HCT116 (cell line): Measurements from ENCODE around the gene HPS3. TPM values are rescaled to one million over a fixed set of nuclear protein-coding genes. Genes with fewer than 3 reads are reported as not detected.
A peak's percentile ranks its signal among the peaks of the same experiment; 100 is the strongest.

Experiments
- ATAC-seq: fragments of 200-7000 bp; cut with Tn5 transposase; 2 replicates; pipeline ENCODE4 v1.9.1; 2020; ENCODE audit warnings: mild to moderate bottlenecking, moderate library complexity
- BruUV-seq: library from RNA; stranded (reverse); fragments of 400-500 nt; replicated peaks from 2 replicates; lab custom pipeline; 2021; lab: Mats Ljungman, UMichigan
- CTCF ChIA-PET: fragments of 300-600 bp; sonication (Branson Sonifier 250); formaldehyde crosslinking; loops from one replicate; lab custom pipeline; 2021; ENCODE audit warnings: antibody characterized with exemption; lab: Charles Lee
- POLR2A ChIA-PET: fragments of 300-600, 350-600 bp; sonication (Branson Sonifier 250); formaldehyde crosslinking; loops from one replicate; lab custom pipeline; 2021; ENCODE audit warnings: antibody characterized with exemption; lab: Charles Lee
- RAD21 ChIA-PET, 2 experiments: fragments of 300-600 bp; sonication (Branson Sonifier 250); formaldehyde crosslinking; loops; one replicate each; lab custom pipeline; 2023; ENCODE audit warnings: low total read pairs in 2 of 2; ENCODE audit not compliant: uncharacterized antibody in 2 of 2, unreplicated experiment in 2 of 2, low non-redundant PET in 1 of 2; lab: Charles Lee
- DNase-seq: peaks from one replicate; pipeline ENCODE4 v3.0.0-alpha.2; 2010; ENCODE audit warnings: low read depth, low spot score
- H2AFZ ChIP-seq: fragments of 200-600 bp; shearing (Covaris generic), sonication (generic); 2 replicates; pipeline ENCODE4 v1.6.1; 2017; ENCODE audit warnings: low read depth, mixed run types, mixed read lengths, antibody characterized with exemption, low read length; ENCODE audit not compliant: poor library complexity, severe bottlenecking
- H3K27ac ChIP-seq: 2 replicates; pipeline ENCODE4 v1.5.1; 2012; ENCODE audit warnings: low read depth, low read length
- H3K27me3 ChIP-seq: fragments of 200-600 bp; sonication (generic); 2 replicates; pipeline ENCODE4 v1.6.1; 2016; ENCODE audit warnings: mixed run types, low read length, mixed read lengths; ENCODE audit not compliant: insufficient read depth
- H3K36me3 ChIP-seq, 2 experiments: fragments of 200-500 bp in 1 of 2; fragments of 200-600 bp in 1 of 2; sonication (Bioruptor generic) in 1 of 2; sonication (generic) in 1 of 2; 2 replicates each; pipeline versions ENCODE4 v1.5.1 to v1.6.1; 2014 to 2016; ENCODE audit warnings: low read length in 2 of 2, inconsistent platforms in 1 of 2, mixed read lengths in 1 of 2, mixed run types in 1 of 2; ENCODE audit not compliant: insufficient read depth in 2 of 2, control insufficient read depth in 1 of 2
- H3K4me1 ChIP-seq, 2 experiments: fragments of 200-600 bp in 1 of 2; sonication (generic) in 1 of 2; 2 replicates each; pipeline versions ENCODE4 v1.5.1 to v1.6.1; 2012 to 2017; ENCODE audit warnings: low read length in 2 of 2, inconsistent platforms in 1 of 2, mild to moderate bottlenecking in 1 of 2, mixed read lengths in 1 of 2, mixed run types in 1 of 2, moderate library complexity in 1 of 2; ENCODE audit not compliant: insufficient read depth in 2 of 2, control insufficient read depth in 1 of 2
- H3K4me2 ChIP-seq: fragments of 200-600 bp; sonication (generic); 2 replicates; pipeline ENCODE4 v1.6.1; 2017; ENCODE audit warnings: mixed run types, low read length, mixed read lengths
- H3K4me3 ChIP-seq, 2 experiments: fragments of 200-600 bp in 1 of 2; sonication (generic) in 1 of 2; replicated peaks in 1 of 2; 2 replicates each; pipeline ENCODE4 v1.5.1; 2011 to 2016; ENCODE audit warnings: low read length in 2 of 2, control low read depth in 1 of 2, low read depth in 1 of 2, mild to moderate bottlenecking in 1 of 2, mixed read lengths in 1 of 2, mixed run types in 1 of 2
- H3K79me2 ChIP-seq: fragments of 200-600 bp; sonication (generic); 2 replicates; pipeline ENCODE4 v1.6.1; 2017; ENCODE audit warnings: mild to moderate bottlenecking, mixed run types, low read length, moderate library complexity, mixed read lengths; ENCODE audit not compliant: insufficient read depth
- H3K9ac ChIP-seq: fragments of 200-600 bp; sonication (generic); 2 replicates; pipeline ENCODE4 v1.6.1; 2016; ENCODE audit warnings: low read length, mixed read lengths
- H3K9me2 ChIP-seq: fragments of 200-600 bp; sonication (generic), shearing (Covaris generic); 2 replicates; pipeline ENCODE4 v1.6.1; 2017; ENCODE audit warnings: mixed run types, mild to moderate bottlenecking, moderate library complexity; ENCODE audit not compliant: insufficient read depth
- H3K9me3 ChIP-seq, 2 experiments: fragments of 200-500 bp in 1 of 2; fragments of 200-600 bp in 1 of 2; sonication (Bioruptor generic) in 1 of 2; sonication (generic) in 1 of 2; 2 replicates each; pipeline ENCODE4 v1.6.1; 2014 to 2017; ENCODE audit warnings: low read length in 2 of 2, mixed read lengths in 2 of 2, inconsistent platforms in 1 of 2, low read depth in 1 of 2, mild to moderate bottlenecking in 1 of 2, mixed run types in 1 of 2, moderate library complexity in 1 of 2; ENCODE audit not compliant: control insufficient read depth in 1 of 2, insufficient read depth in 1 of 2
- H4K20me1 ChIP-seq: fragments of 200-600 bp; sonication (generic), shearing (Covaris generic); 2 replicates; pipeline ENCODE4 v1.6.1; 2017; ENCODE audit warnings: mixed run types, mild to moderate bottlenecking, moderate library complexity; ENCODE audit not compliant: insufficient read depth
- CBX3 ChIP-seq: IDR thresholded peaks from 2 replicates; pipeline ENCODE4 v1.6.1; 2012; ENCODE audit warnings: low read depth
- CTCF ChIP-seq, 3 experiments: fragments of 200-600 bp in 1 of 3; sonication (generic) in 1 of 3; IDR thresholded peaks in 2 of 3; conservative IDR thresholded peaks in 1 of 3; 2 replicates each; pipeline ENCODE4 v1.5.1; 2012 to 2017; ENCODE audit warnings: low read depth in 2 of 3, low read length in 2 of 3, antibody characterized with exemption in 1 of 3, borderline replicate concordance in 1 of 3, control low read depth in 1 of 3, mild to moderate bottlenecking in 1 of 3, mixed read lengths in 1 of 3, mixed run types in 1 of 3, moderate library complexity in 1 of 3; ENCODE audit not compliant: insufficient read depth in 1 of 3
- ELF1 ChIP-seq: IDR thresholded peaks from 2 replicates; pipeline ENCODE4 v1.6.1; 2012; ENCODE audit warnings: low read depth, borderline replicate concordance
- FOSL1 ChIP-seq: IDR thresholded peaks from 2 replicates; pipeline ENCODE4 v1.6.1; 2012; ENCODE audit warnings: low read depth
- MAX ChIP-seq: IDR thresholded peaks from 2 replicates; pipeline ENCODE4 v1.6.1; 2012
- POLR2A ChIP-seq: IDR thresholded peaks from 2 replicates; pipeline ENCODE4 v1.7.0; 2011; ENCODE audit warnings: borderline replicate concordance; ENCODE audit not compliant: insufficient read depth, insufficient read length; ENCODE audit errors: extremely low read depth
- POLR2AphosphoS5 ChIP-seq: IDR thresholded peaks from 2 replicates; pipeline ENCODE4 v1.6.1; 2011; ENCODE audit warnings: mild to moderate bottlenecking, low read depth, low read length, moderate library complexity
- RAD21 ChIP-seq: IDR thresholded peaks from 2 replicates; pipeline ENCODE4 v1.6.1; 2012; ENCODE audit warnings: low read depth, mild to moderate bottlenecking
- SIN3A ChIP-seq: IDR thresholded peaks from 2 replicates; pipeline ENCODE4 v1.6.1; 2012; ENCODE audit warnings: low read depth
- SP1 ChIP-seq: IDR thresholded peaks from 2 replicates; pipeline ENCODE4 v1.6.1; 2012; ENCODE audit warnings: low read depth
- SRF ChIP-seq: IDR thresholded peaks from 2 replicates; pipeline ENCODE4 v1.6.1; 2012; ENCODE audit warnings: low read depth
- YY1 ChIP-seq: IDR thresholded peaks from 2 replicates; pipeline ENCODE4 v1.6.1; 2011; ENCODE audit warnings: low read length, low read depth, moderate library complexity, mild to moderate bottlenecking; ENCODE audit not compliant: insufficient replicate concordance; ENCODE audit errors: extremely low read depth
- ZBTB33 ChIP-seq: IDR thresholded peaks from 2 replicates; pipeline ENCODE4 v1.6.1; 2011; ENCODE audit warnings: mild to moderate bottlenecking, low read length, moderate library complexity; ENCODE audit not compliant: insufficient replicate concordance; ENCODE audit errors: extremely low read depth
- ZFX ChIP-seq: fragments of 450-650 bp; IDR thresholded peaks from 2 replicates; pipeline ENCODE4 v1.6.1; 2017
- ZNF274 ChIP-seq: fragments of 200-500 bp; sonication (Bioruptor generic); IDR thresholded peaks from 2 replicates; pipeline ENCODE4 v1.6.1; 2014; ENCODE audit warnings: mild to moderate bottlenecking, low read depth, low read length, inconsistent platforms
- intact Hi-C: fragments of 100-400 bp; cut with micrococcal nuclease; formaldehyde crosslinking; loops from 2 replicates; pipeline ENCODE4 v1.10.0; 2022
- total RNA-seq: library from RNA; stranded (reverse); gene quantifications from one replicate; pipeline ENCODE4 v1.2.1, GENCODE V29; 2021; ENCODE audit not compliant: unreplicated experiment

Gene HPS3
- total RNA-seq, 1 experiment from 2014 or later, result 17.1 TPM

- Histone ChIP-seq H2AFZ (no peak overlapping the region), H3K79me2 (no peaks in the 10 kb centered on the region), H3K4me2 (no peak overlapping the region), H3K9ac (no peak overlapping the region), H3K4me1 (peaks cover 0 to 6% of the 10 kb centered on the region in 2 experiments; a peak in 2 of 4 replicates), H3K9me3 (no peaks in the 10 kb centered on the region), H3K9me2 (no peaks in the 10 kb centered on the region), H3K36me3 (no peaks in the 10 kb centered on the region), H3K27ac (no peak overlapping the region), H3K27me3 (no peaks in the 10 kb centered on the region), H3K4me3 (no peak overlapping the region)
- POLR2A ChIA-PET, result no interaction called here
- CTCF ChIA-PET, result no interaction called here
- no peak for ATAC-seq
- RAD21 ChIA-PET, result no interaction called here
- intact Hi-C loops, result no loop called here
- BruUV-seq, result no TSS peak
- no peak for DNase-seq
- TF ChIP-seq FOSL1 (no peak), YY1 (no peak), ZFX (no peak), SIN3A (no peak), MAX (no peak), POLR2AphosphoS5 (no peak), SRF (no peak), CBX3 (no peak), POLR2A (no peak), ZBTB33 (no peak)
- TF ChIP-seq, all 23 proteins: peak for 0
- H4K20me1 ChIP-seq, result no peaks in the 10 kb centered on the region
Observed at GRCh38 chr3:149197669-149198068, 68.2 kb downstream of the HPS3 start.

- Histone ChIP-seq H3K4me1 (peaks cover 0 to 6% of the 10 kb centered on the region in 2 experiments; a peak in 2 of 4 replicates), H3K4me3 (no peak overlapping the region), H3K27me3 (no peaks in the 10 kb centered on the region), H3K9me2 (no peaks in the 10 kb centered on the region), H3K36me3 (no peaks in the 10 kb centered on the region), H4K20me1 (no peaks in the 10 kb centered on the region), H3K27ac (no peak overlapping the region), H2AFZ (no peak overlapping the region), H3K4me2 (peak overlapping the region; percentile 1; the same call in 1 of the 2 replicates), H3K79me2 (no peaks in the 10 kb centered on the region), H3K9ac (no peak overlapping the region), H3K9me3 (no peaks in the 10 kb centered on the region)
- intact Hi-C loops, result no loop called here
- TF ChIP-seq ZNF274 (no peak), SP1 (no peak), ELF1 (no peak), YY1 (no peak), RAD21 (no peak), CTCF (IDR thresholded peaks at IDR 0.05 in 2 of 3, conservative IDR thresholded peaks at IDR 0.05 in 1 of 3; ENCODE audit: borderline replicate concordance in 1 of 3, insufficient read depth in 1 of 3, low read depth in 2 of 3, low read length in 2 of 3) (no peak), ZBTB33 (no peak), FOSL1 (no peak), POLR2A (no peak), SRF (no peak)
- CTCF ChIA-PET, result no interaction called here
- ATAC-seq (no peak), DNase-seq (no peak)
- RAD21 ChIA-PET, result no interaction called here
- no TSS peak for BruUV-seq
- POLR2A ChIA-PET, result no interaction called here
Observed at GRCh38 chr3:149198611-149199010, 69.2 kb downstream of the HPS3 start.
